ENCODE data around the gene CLSTN2. TPM values are rescaled to one million over a fixed set of nuclear protein-coding genes. Genes with fewer than 3 reads are reported as not detected.

The CLSTN2 gene
- total and polyA plus RNA-seq, 5 experiments from 2014 or later = not detected

GRCh38 chr3:140427786-140428185 is 492.8 kb downstream of the CLSTN2 start:
- Mint-ChIP-seq H3K4me1 (no peaks in the 10 kb centered on the region), H3K36me3 (no peaks in the 10 kb centered on the region), H3K4me3 (no peak overlapping the region), H3K9me3 (no peaks in the 10 kb centered on the region), H3K27ac (no peak overlapping the region), H3K27me3 (peaks cover 4 to 21% (median 11%) of the 10 kb centered on the region in 5 donors)
- DNase-seq (no peak), ATAC-seq (no peak)
- POLR2A ChIA-PET = no interaction called here

- peaks cover 4 to 21% (median 11%) of the 10 kb centered on the region in 5 donors for H3K27me3 Mint-ChIP-seq
- POLR2A ChIA-PET = no interaction called here
- ATAC-seq = no peak
- H3K27ac Mint-ChIP-seq = no peak overlapping the region
- DNase-seq = no peak
- H3K36me3 Mint-ChIP-seq = no peaks in the 10 kb centered on the region
- no peaks in the 10 kb centered on the region for H3K9me3 Mint-ChIP-seq
- H3K4me1 Mint-ChIP-seq = no peaks in the 10 kb centered on the region
- no peak overlapping the region for H3K4me3 Mint-ChIP-seq
Measured at GRCh38 chr3:140428380-140428779, 493.4 kb downstream of the CLSTN2 start.

DNA sequence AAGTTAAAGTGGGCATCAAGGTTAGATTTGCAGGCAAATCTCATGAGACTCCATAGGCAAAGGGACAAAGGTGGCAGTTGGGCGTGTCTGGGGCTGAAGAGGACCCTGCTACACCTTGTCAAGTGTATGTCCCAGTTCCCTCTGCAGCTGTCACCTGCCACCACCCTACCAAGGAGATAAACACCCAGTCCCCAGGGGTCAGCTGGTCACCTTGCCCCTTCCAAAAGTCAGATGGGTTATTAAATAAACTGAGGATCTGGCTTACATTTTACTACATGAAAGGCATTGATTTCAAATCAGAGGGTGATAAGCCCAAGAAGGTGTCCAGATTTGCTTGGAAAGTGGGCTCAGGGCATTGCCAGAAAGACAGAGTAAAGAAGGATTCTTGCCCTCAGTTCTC is 494.8 kb downstream of the CLSTN2 start:
- H3K36me3 Mint-ChIP-seq = no peaks in the 10 kb centered on the region
- no peaks in the 10 kb centered on the region for H3K9me3 Mint-ChIP-seq
- no peak for DNase-seq
- no peak for ATAC-seq
- H3K4me1 Mint-ChIP-seq = no peaks in the 10 kb centered on the region
- H3K27ac Mint-ChIP-seq = no peak overlapping the region
- POLR2A ChIA-PET = no interaction called here
- no peak overlapping the region for H3K4me3 Mint-ChIP-seq
- peaks cover 2 to 14% (median 11%) of the 10 kb centered on the region in 5 donors for H3K27me3 Mint-ChIP-seq

- H3K4me1 Mint-ChIP-seq = no peaks in the 10 kb centered on the region
- ATAC-seq (no peak), DNase-seq (no peak)
- H3K9me3 Mint-ChIP-seq = no peaks in the 10 kb centered on the region
- no peak overlapping the region for H3K27ac Mint-ChIP-seq
- POLR2A ChIA-PET = no interaction called here
- peaks cover 2 to 14% (median 11%) of the 10 kb centered on the region in 5 donors for H3K27me3 Mint-ChIP-seq
- no peaks in the 10 kb centered on the region for H3K36me3 Mint-ChIP-seq
- no peak overlapping the region for H3K4me3 Mint-ChIP-seq
Measured at GRCh38 chr3:140430494-140430893, 495.5 kb downstream of the CLSTN2 start.

DNA sequence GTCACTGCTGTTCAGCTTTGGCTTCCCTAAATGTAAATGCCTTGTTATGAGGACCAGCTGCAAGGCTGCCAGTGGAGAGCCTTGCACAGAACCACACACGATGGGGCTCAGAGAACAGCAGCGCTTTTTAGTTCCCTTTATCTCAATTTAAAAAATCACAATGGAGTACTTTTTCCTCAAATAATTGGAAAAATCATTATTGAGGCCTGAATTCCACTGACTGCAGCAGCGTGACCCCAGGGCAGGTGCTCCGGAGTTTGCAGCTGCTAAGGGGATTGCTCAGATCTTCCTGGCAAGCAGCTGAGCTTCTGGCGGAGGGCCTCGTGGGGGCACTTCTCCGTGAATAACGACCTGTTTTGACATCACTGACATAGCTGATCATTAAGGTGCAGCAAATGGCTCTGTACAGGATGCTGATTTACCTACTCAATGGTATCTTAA is 497.3 kb downstream of the CLSTN2 start:
- Mint-ChIP-seq H3K27ac (no peak overlapping the region), H3K4me1 (no peaks in the 10 kb centered on the region), H3K4me3 (no peak overlapping the region), H3K36me3 (no peaks in the 10 kb centered on the region), H3K9me3 (no peaks in the 10 kb centered on the region), H3K27me3 (peaks cover 2 to 20% (median 11%) of the 10 kb centered on the region in 5 donors)
- POLR2A ChIA-PET = no interaction called here
- DNase-seq (no peak), ATAC-seq (no peak)

- no peak for ATAC-seq
- no peak overlapping the region for H3K27ac Mint-ChIP-seq
- no peak overlapping the region for H3K4me3 Mint-ChIP-seq
- POLR2A ChIA-PET = no interaction called here
- peaks cover 2 to 20% (median 11%) of the 10 kb centered on the region in 5 donors for H3K27me3 Mint-ChIP-seq
- H3K36me3 Mint-ChIP-seq = no peaks in the 10 kb centered on the region
- H3K4me1 Mint-ChIP-seq = no peaks in the 10 kb centered on the region
- no peaks in the 10 kb centered on the region for H3K9me3 Mint-ChIP-seq
- DNase-seq = no peak
Measured at GRCh38 chr3:140433431-140433830, 498.4 kb downstream of the CLSTN2 start.

DNA sequence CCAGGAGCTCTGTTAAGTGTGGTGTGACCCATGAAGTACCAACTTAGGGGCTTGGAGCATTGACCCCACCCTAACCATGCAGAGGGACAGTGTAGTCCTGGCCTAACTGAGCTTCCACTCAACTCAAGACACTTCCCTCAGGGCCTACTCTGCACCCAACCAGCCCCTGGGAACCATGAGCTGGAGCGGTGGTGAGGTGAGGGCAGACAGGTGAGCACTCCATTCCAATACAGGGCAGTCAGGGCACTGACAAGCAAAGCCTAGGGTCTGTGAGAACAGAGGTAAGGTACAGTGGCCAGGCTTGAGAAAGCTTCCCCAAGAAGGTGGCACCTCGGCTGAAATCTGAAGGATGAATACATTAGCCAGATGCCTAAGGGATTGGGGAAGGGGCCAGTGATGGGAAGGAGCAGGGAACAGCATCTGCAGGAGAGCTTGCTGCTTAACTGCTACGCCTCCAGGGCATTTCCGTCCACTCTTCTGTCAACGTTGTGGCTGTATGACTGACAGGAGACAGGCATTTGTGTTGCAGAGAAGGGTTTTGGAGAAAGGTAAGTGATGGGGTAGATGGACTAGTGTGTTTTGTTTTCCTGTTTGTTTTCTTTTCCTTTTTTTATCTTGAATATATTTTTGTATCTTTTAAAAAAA is 499.4 kb downstream of the CLSTN2 start:
- Mint-ChIP-seq H3K9me3 (no peaks in the 10 kb centered on the region), H3K27me3 (peaks cover 2 to 11% (median 5%) of the 10 kb centered on the region in 5 donors), H3K36me3 (no peaks in the 10 kb centered on the region), H3K4me3 (no peak overlapping the region), H3K4me1 (no peaks in the 10 kb centered on the region), H3K27ac (no peak overlapping the region)
- POLR2A ChIA-PET = no interaction called here
- DNase-seq (no peak), ATAC-seq (no peak)

GRCh38 chr3:140436421-140436820 is 501.4 kb downstream of the CLSTN2 start:
- no peaks in the 10 kb centered on the region for H3K9me3 Mint-ChIP-seq
- no peak overlapping the region for H3K27ac Mint-ChIP-seq
- no peak overlapping the region for H3K4me3 Mint-ChIP-seq
- peaks cover under 1 to 10% (median 5%) of the 10 kb centered on the region in 5 donors for H3K27me3 Mint-ChIP-seq
- no peaks in the 10 kb centered on the region for H3K36me3 Mint-ChIP-seq
- DNase-seq = no peak
- no peaks in the 10 kb centered on the region for H3K4me1 Mint-ChIP-seq
- ATAC-seq = no peak
- POLR2A ChIA-PET = no interaction called here

DNA sequence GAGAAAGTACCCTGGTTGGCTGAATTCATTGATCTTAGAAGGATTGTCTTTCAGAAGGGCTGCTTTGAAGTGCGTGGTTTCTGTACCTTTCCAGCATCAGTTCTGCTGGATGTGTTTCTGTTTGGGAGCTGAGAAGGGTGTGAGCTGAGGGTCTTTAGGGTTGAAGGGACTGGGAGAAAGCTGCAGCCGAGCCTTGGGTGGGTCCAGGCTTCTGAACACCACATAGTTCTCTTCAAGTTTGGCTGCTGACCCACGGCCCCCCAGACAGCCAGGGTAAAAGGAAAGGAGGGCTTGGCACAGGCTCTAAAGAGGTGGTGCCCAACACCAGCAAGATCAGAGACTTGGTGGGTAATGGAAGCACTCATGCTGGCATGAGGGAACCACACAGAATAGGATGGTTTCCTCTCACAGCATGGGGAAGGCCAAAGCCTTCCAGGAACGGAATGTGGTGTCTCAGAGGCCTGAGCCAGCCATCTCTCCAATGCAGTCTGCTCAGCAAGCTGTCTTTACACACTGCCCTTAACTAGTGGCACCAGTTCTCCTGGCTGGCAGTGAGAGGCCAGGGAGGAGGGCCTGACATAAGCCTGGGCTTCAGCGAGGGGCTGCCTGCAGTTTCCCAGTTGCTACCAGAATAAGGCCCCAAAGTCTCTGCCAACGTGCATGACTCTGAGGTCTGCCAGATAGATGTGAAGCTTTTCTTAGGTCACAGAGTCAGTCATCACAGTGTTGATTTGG is 503.9 kb downstream of the CLSTN2 start:
- POLR2A ChIA-PET = no interaction called here
- no peak for ATAC-seq
- Mint-ChIP-seq H3K4me1 (no peaks in the 10 kb centered on the region), H3K9me3 (no peaks in the 10 kb centered on the region), H3K27ac (no peak overlapping the region), H3K27me3 (peaks cover 2 to 17% (median 6%) of the 10 kb centered on the region in 5 donors), H3K4me3 (no peak overlapping the region), H3K36me3 (no peaks in the 10 kb centered on the region)
- DNase-seq = no peak

DNA sequence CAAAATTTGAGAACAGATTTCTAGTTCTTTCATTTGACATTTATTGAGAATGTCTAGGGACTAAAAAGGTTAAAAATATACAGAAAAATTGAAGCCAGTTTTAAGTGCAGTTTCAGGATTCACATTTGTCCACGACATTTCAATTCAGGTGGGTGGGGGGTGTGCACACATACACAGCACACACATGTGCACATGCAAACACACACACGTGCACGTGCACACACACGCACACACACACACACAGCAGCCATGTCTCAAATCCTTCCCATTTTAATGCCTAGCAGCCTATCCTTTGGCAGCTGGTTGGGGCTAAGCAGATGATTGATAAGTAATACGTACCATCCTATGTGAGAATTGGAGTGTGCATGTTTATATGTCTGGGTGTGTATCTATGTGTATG is 504.5 kb downstream of the CLSTN2 start:
- Mint-ChIP-seq H3K27me3 (peaks cover 2 to 17% (median 6%) of the 10 kb centered on the region in 5 donors), H3K4me3 (no peak overlapping the region), H3K9me3 (no peaks in the 10 kb centered on the region), H3K4me1 (no peaks in the 10 kb centered on the region), H3K36me3 (no peaks in the 10 kb centered on the region), H3K27ac (no peak overlapping the region)
- DNase-seq = no peak
- no peak for ATAC-seq
- POLR2A ChIA-PET = no interaction called here

DNA sequence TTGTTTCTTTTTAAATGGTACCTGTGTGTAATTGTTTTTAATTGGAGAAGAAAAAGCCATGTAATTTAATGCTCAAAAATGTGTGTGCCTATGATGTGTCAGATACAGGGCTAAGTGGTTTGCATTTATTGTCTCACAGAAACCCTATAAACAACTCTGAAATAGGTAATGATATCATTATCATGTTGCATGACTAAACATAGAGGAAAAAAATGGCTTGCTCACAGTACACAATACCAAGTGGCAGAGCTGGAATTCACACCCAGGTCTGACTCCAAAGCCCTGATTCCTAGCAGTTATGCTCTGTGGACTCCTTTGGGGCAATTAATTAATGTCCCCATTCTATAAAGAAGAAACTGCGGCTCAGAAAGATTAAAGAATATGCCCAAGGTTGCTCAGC is 505.5 kb downstream of the CLSTN2 start:
- ATAC-seq = no peak

DNA sequence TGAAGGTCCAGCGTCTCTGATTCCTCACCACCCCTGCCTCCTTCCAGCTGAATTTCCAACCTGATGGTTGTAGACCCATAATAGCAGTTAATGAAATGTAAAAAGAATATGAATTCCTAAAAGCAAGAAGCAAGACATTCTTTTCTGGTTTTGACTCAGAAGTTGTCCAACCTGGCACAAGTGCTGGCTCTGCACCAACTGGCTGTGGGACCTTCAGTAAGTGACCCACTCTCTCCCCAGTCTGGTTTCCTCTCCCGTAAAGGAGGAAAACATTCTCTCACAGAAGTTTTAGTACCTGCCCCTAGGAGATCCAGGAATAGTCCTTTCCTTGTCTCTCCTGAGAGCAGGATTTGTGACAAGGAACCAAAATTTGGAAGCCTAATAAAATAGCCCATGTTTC is 506.0 kb downstream of the CLSTN2 start:
- no peak for DNase-seq
- Mint-ChIP-seq H3K9me3 (no peaks in the 10 kb centered on the region), H3K27ac (no peak overlapping the region), H3K4me1 (no peaks in the 10 kb centered on the region), H3K36me3 (no peaks in the 10 kb centered on the region), H3K4me3 (no peak overlapping the region), H3K27me3 (peaks cover 2 to 20% (median 6%) of the 10 kb centered on the region in 5 donors)
- POLR2A ChIA-PET = no interaction called here
- no peak for ATAC-seq

More for the DNA sequence above, 505.5 kb downstream of the CLSTN2 start:
- Mint-ChIP-seq H3K4me1 (no peaks in the 10 kb centered on the region), H3K27me3 (peaks cover 2 to 20% (median 6%) of the 10 kb centered on the region in 5 donors), H3K9me3 (no peaks in the 10 kb centered on the region), H3K4me3 (no peak overlapping the region), H3K27ac (no peak overlapping the region), H3K36me3 (no peaks in the 10 kb centered on the region)
- no peak for DNase-seq
- POLR2A ChIA-PET = no interaction called here

GRCh38 chr3:140442621-140443020 is 507.6 kb downstream of the CLSTN2 start:
- peaks cover 0 to 16% (median 4%) of the 10 kb centered on the region in 5 donors for H3K27me3 Mint-ChIP-seq
- POLR2A ChIA-PET = no interaction called here
- H3K9me3 Mint-ChIP-seq = no peaks in the 10 kb centered on the region
- no peak overlapping the region for H3K27ac Mint-ChIP-seq
- no peaks in the 10 kb centered on the region for H3K4me1 Mint-ChIP-seq
- ATAC-seq = no peak
- no peak for DNase-seq
- no peaks in the 10 kb centered on the region for H3K36me3 Mint-ChIP-seq
- no peak overlapping the region for H3K4me3 Mint-ChIP-seq

GRCh38 chr3:140443073-140443472 is 508.1 kb downstream of the CLSTN2 start:
- Mint-ChIP-seq H3K4me1 (no peaks in the 10 kb centered on the region), H3K36me3 (no peaks in the 10 kb centered on the region), H3K27me3 (peaks cover 0 to 16% (median 4%) of the 10 kb centered on the region in 5 donors), H3K4me3 (no peak overlapping the region), H3K27ac (no peak overlapping the region), H3K9me3 (no peaks in the 10 kb centered on the region)
- no peak for ATAC-seq
- no peak for DNase-seq
- POLR2A ChIA-PET = no interaction called here
